GM12878 (cell line): ENCODE measurements around the gene RAI14.

Source experiments
- BCL11A ChIP-seq: IDR thresholded peaks from 2 replicates; pipeline ENCODE4 v1.6.1; 2011; ENCODE audit warnings: low read depth, low read length
- CTCF ChIP-seq, 3 experiments: IDR thresholded peaks in 2 of 3; conservative IDR thresholded peaks in 1 of 3; 2 replicates each; pipeline ENCODE4 v1.5.1; 2011; ENCODE audit warnings: low read depth in 3 of 3, low read length in 3 of 3, mild to moderate bottlenecking in 3 of 3, control low read depth in 2 of 3, moderate library complexity in 2 of 3, inconsistent platforms in 1 of 3, mixed read lengths in 1 of 3; ENCODE audit not compliant: control insufficient read depth in 2 of 3, insufficient read depth in 1 of 3; ENCODE audit errors: extremely low read depth in 1 of 3
- MYB ChIP-seq: fragments of 150-350 bp; IDR thresholded peaks from 2 replicates; pipeline ENCODE4 v1.6.1; 2014; ENCODE audit warnings: mild to moderate bottlenecking, low read depth, low read length, borderline replicate concordance
- NBN ChIP-seq: fragments of 450-650 bp; IDR thresholded peaks from 2 replicates; pipeline ENCODE4 v1.6.1; 2016
- PBX3 ChIP-seq: IDR thresholded peaks from 2 replicates; pipeline ENCODE4 v1.6.1; 2011; ENCODE audit warnings: mild to moderate bottlenecking, low read depth, low read length, moderate library complexity; ENCODE audit not compliant: insufficient replicate concordance
- POLR2AphosphoS5 ChIP-seq: IDR thresholded peaks from 2 replicates; pipeline ENCODE4 v1.6.1; 2011; ENCODE audit warnings: mild to moderate bottlenecking, low read length, inconsistent platforms
- REST ChIP-seq: IDR thresholded peaks from 2 replicates; pipeline ENCODE4 v1.6.1; 2012; ENCODE audit warnings: mild to moderate bottlenecking, low read depth, low read length
- SREBF2 ChIP-seq: IDR thresholded peaks from 2 replicates; pipeline ENCODE4 v1.6.1; 2012; ENCODE audit warnings: mild to moderate bottlenecking, low read length
- TAF1 ChIP-seq: IDR thresholded peaks from 2 replicates; pipeline ENCODE4 v1.6.1; 2011; ENCODE audit warnings: mild to moderate bottlenecking, low read depth, low read length, borderline replicate concordance

GRCh38 chr5:34718516-34718915, 62.4 kb downstream of the RAI14 start:
- TF ChIP-seq CTCF (IDR thresholded peaks at IDR 0.05 in 2 of 3, conservative IDR thresholded peaks at IDR 0.05 in 1 of 3; ENCODE audit: control insufficient read depth in 2 of 3, extremely low read depth in 1 of 3, insufficient read depth in 1 of 3, low read depth in 3 of 3, low read length in 3 of 3): no peak
- TF ChIP-seq TAF1: no peak
- no peak for TF ChIP-seq REST
- TF ChIP-seq BCL11A: no peak
- TF ChIP-seq POLR2AphosphoS5: no peak
- TF ChIP-seq SREBF2: no peak
- no peak for TF ChIP-seq NBN
- TF ChIP-seq MYB: no peak
- TF ChIP-seq PBX3: no peak
